DND-41 (cell line): ENCODE results near the gene AGRN.

Source experiments
- EZH2 ChIP-seq: IDR thresholded peaks from 3 replicates; pipeline ENCODE4 v1.6.1; 2012; ENCODE audit warnings: borderline replicate concordance, low read depth, mild to moderate bottlenecking, moderate library complexity, low read length, inconsistent platforms; ENCODE audit not compliant: severe bottlenecking
- TF ChIP-seq, protein P1 (sequence below): IDR thresholded peaks from 2 replicates; pipeline ENCODE4 v1.5.1; 2012; ENCODE audit warnings: borderline replicate concordance, low read length, moderate library complexity, mild to moderate bottlenecking; ENCODE audit not compliant: poor library complexity, severe bottlenecking; ENCODE audit errors: extremely low read depth

DNA sequence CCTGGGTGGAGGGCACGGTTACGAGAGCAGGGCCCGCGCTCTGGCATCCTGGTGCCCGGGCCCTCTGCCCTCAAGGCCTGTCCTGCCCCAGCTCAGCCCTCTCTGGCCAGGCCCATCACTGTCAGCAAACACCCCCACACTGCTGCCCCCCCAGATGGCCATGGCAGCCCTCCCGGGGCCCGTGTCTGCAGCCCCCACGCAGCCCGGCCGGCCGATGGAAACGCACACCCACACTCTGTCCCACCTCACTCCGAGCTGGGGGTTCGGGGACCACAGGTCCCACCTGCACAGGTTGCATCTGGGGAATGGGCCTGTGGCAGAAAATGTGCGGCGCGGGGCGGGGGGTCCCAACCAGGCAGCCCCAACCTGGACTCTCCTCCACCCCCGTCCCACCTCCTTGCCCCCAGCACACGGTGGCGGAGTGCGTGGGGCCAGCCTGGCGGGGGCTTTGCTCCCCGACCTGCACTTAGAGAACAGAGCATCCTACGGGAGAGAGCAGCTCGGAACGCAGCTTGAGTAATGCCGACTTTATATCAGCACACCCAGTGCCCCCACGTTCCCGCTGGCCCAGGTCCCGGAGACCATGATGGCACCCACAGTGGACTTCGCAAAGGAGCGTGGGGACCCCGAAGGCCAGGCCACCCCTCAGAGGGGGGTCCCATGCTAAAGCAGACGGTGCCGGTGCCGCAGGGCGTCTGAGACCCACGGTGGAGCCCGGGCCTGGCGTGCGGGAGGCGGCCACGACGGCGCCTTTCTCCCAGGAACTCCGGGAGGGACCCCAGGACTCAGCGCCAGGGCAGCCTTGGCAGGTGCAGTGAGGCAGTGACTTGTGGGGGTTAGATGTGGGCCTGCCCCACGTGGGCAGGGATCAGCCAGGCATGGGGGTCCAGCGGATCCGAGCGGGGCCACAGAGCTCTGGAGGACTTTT lies 61.7 kb downstream of the AGRN start:
- TF ChIP-seq, protein P1, sequence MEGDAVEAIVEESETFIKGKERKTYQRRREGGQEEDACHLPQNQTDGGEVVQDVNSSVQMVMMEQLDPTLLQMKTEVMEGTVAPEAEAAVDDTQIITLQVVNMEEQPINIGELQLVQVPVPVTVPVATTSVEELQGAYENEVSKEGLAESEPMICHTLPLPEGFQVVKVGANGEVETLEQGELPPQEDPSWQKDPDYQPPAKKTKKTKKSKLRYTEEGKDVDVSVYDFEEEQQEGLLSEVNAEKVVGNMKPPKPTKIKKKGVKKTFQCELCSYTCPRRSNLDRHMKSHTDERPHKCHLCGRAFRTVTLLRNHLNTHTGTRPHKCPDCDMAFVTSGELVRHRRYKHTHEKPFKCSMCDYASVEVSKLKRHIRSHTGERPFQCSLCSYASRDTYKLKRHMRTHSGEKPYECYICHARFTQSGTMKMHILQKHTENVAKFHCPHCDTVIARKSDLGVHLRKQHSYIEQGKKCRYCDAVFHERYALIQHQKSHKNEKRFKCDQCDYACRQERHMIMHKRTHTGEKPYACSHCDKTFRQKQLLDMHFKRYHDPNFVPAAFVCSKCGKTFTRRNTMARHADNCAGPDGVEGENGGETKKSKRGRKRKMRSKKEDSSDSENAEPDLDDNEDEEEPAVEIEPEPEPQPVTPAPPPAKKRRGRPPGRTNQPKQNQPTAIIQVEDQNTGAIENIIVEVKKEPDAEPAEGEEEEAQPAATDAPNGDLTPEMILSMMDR, result no peak
- no peak for TF ChIP-seq EZH2
